K562 (cell line): ENCODE measurements around the gene ADCY1. TPM values are rescaled to one million over a fixed set of nuclear protein-coding genes. Genes with fewer than 3 reads are reported as not detected.

Experiments used
- ATAC-seq: fragments of 200-7000 bp; cut with Tn5 transposase; 3 replicates; pipeline ENCODE4 v1.9.1; 2020; ENCODE audit warnings: moderate library complexity
- BruUV-seq: library from RNA; stranded (reverse); fragments of 400-500 nt; replicated peaks from 2 replicates; lab custom pipeline; 2021; lab: Mats Ljungman, UMichigan
- CTCF ChIA-PET: fragments of 300-600 bp; formaldehyde crosslinking; extraction: SDS; loops from one replicate; lab custom pipeline; 2021; ENCODE audit warnings: low intra/inter-chr PET ratio; lab: Yijun Ruan, JAX
- POLR2A ChIA-PET: fragments of 300-600, 350-650 bp; sonication (Branson Sonifier 250); formaldehyde crosslinking; extraction: SDS; loops from one replicate; lab custom pipeline; 2021; ENCODE audit warnings: antibody characterized with exemption, inconsistent platforms; lab: Yijun Ruan, JAX
- DNase-seq, 4 experiments: peaks; one replicate each; pipeline versions ENCODE4 v3.0.0 to v3.0.0-alpha.2; 2011 to 2018; ENCODE audit warnings: low spot score in 3 of 4, mixed read lengths in 3 of 4; ENCODE audit errors: extremely low read depth in 1 of 4
- FAIRE-seq: peaks from 2 replicates; lab custom pipeline; 2011; peaks lifted over from hg19 to GRCh38; lab: Jason Lieb, UNC
- H2AFZ ChIP-seq: 2 replicates; pipeline ENCODE4 v1.6.0; 2011; ENCODE audit warnings: low read depth, low read length, control low read depth, inconsistent platforms
- H3K27ac ChIP-seq: fragments of 200-600 bp; 3 replicates; pipeline ENCODE4 v1.8.0; 2011; ENCODE audit warnings: low read depth, mild to moderate bottlenecking, control low read depth, inconsistent platforms, low read length, moderate library complexity, mixed read lengths; ENCODE audit errors: extremely low read depth
- H3K27me3 ChIP-seq, 2 experiments: fragments of 300-600 bp in 1 of 2; 2 replicates in 1 of 2; 3 replicates in 1 of 2; pipeline versions ENCODE4 v1.6.0 to v1.8.0; 2011; ENCODE audit warnings: inconsistent platforms in 2 of 2, low read length in 2 of 2, mild to moderate bottlenecking in 1 of 2, mixed read lengths in 1 of 2, moderate library complexity in 1 of 2; ENCODE audit not compliant: control insufficient read depth in 2 of 2, insufficient read depth in 2 of 2
- H3K36me3 ChIP-seq: fragments of 300-600 bp; 3 replicates; pipeline ENCODE4 v1.8.0; 2011; ENCODE audit warnings: mild to moderate bottlenecking, low read length, inconsistent platforms; ENCODE audit not compliant: control insufficient read depth, insufficient read depth
- H3K4me1 ChIP-seq, 2 experiments: fragments of 200-600 bp in 1 of 2; replicated peaks in 1 of 2; 2 replicates in 1 of 2; 3 replicates in 1 of 2; pipeline versions ENCODE4 v1.5.1 to v1.8.0; 2011; ENCODE audit warnings: inconsistent platforms in 2 of 2, low read length in 2 of 2, mild to moderate bottlenecking in 1 of 2, mixed read lengths in 1 of 2, moderate library complexity in 1 of 2; ENCODE audit not compliant: control insufficient read depth in 2 of 2, insufficient read depth in 2 of 2
- H3K4me2 ChIP-seq: 2 replicates; pipeline ENCODE4 v1.6.1; 2011; ENCODE audit warnings: low read length, control low read depth, inconsistent platforms, mixed read lengths; ENCODE audit not compliant: insufficient read depth
- H3K4me3 ChIP-seq: fragments of 200-600 bp; sonication (generic), shearing (Covaris generic); 2 replicates; pipeline ENCODE4 v1.5.1; 2016; ENCODE audit warnings: control low read depth, inconsistent platforms
- H3K79me2 ChIP-seq: fragments of 200-600 bp; 3 replicates; pipeline ENCODE4 v1.8.0; 2011; ENCODE audit warnings: low read length, inconsistent platforms; ENCODE audit not compliant: control insufficient read depth, insufficient read depth
- H3K9ac ChIP-seq, 2 experiments: 2 replicates each; pipeline versions ENCODE4 v1.6.0 to v1.6.1; 2011; ENCODE audit warnings: low read depth in 2 of 2, low read length in 2 of 2, control low read depth in 1 of 2, inconsistent platforms in 1 of 2, mild to moderate bottlenecking in 1 of 2, mixed read lengths in 1 of 2; ENCODE audit not compliant: insufficient read depth in 1 of 2
- H3K9me1 ChIP-seq: one replicate; pipeline ENCODE4 v1.6.0; 2011; ENCODE audit warnings: inconsistent platforms, mild to moderate bottlenecking, low read length, moderate library complexity; ENCODE audit not compliant: control insufficient read depth, insufficient read depth
- H3K9me3 ChIP-seq: replicated peaks from 2 replicates; pipeline ENCODE4 v1.5.1; 2011; ENCODE audit warnings: low read depth, low read length, inconsistent platforms; ENCODE audit not compliant: control insufficient read depth, insufficient read depth
- H4K20me1 ChIP-seq: replicated peaks from 2 replicates; pipeline ENCODE4 v1.6.1; 2011; ENCODE audit warnings: low read length, inconsistent platforms, mixed read lengths; ENCODE audit not compliant: control insufficient read depth, insufficient read depth
- ATF2 ChIP-seq: sonication (generic); formaldehyde crosslinking; IDR thresholded peaks from 2 replicates; pipeline ENCODE4 v1.8.1; 2022; ENCODE audit warnings: missing genetic modification reagents
- E2F6 ChIP-seq, 2 experiments: IDR thresholded peaks; 2 replicates each; pipeline ENCODE4 v1.6.1; 2011; ENCODE audit warnings: borderline replicate concordance in 1 of 2, control low read depth in 1 of 2, low read depth in 1 of 2, low read length in 1 of 2, mild to moderate bottlenecking in 1 of 2, mixed read lengths in 1 of 2, moderate library complexity in 1 of 2; ENCODE audit not compliant: insufficient read depth in 1 of 2, insufficient read length in 1 of 2, poor library complexity in 1 of 2, severe bottlenecking in 1 of 2; ENCODE audit errors: extremely low read depth in 1 of 2
- GATA2 ChIP-seq: sonication (generic); formaldehyde crosslinking; IDR thresholded peaks from 2 replicates; pipeline ENCODE4 v1.4.0; 2020; ENCODE audit warnings: mild to moderate bottlenecking, missing genetic modification reagents
- MTF1 ChIP-seq: fragments of 250-450 bp; sonication (Bioruptor Pico); IDR thresholded peaks from 2 replicates; pipeline ENCODE4 v1.9.0; 2021; ENCODE audit warnings: moderate library complexity, mild to moderate bottlenecking, inconsistent platforms, borderline replicate concordance
- PKNOX1 ChIP-seq: fragments of 450-650 bp; IDR thresholded peaks from 2 replicates; pipeline ENCODE4 v1.6.1; 2016
- SRSF1 ChIP-seq: fragments of 200-400 bp; formaldehyde crosslinking; IDR thresholded peaks from 2 replicates; pipeline ENCODE4 v1.6.1; 2017; ENCODE audit warnings: mild to moderate bottlenecking, low read depth, low read length, moderate library complexity
- YBX1 ChIP-seq: fragments of 450-650 bp; IDR thresholded peaks from 2 replicates; pipeline ENCODE4 v1.7.1; 2016; ENCODE audit warnings: mild to moderate bottlenecking
- ZBTB2 ChIP-seq: fragments of 450-650 bp; IDR thresholded peaks from 2 replicates; pipeline ENCODE4 v1.6.1; 2016; ENCODE audit warnings: antibody characterized with exemption
- ZNF224 ChIP-seq: sonication (generic); formaldehyde crosslinking; IDR thresholded peaks from 2 replicates; pipeline ENCODE4 v1.8.0; 2022; ENCODE audit warnings: mild to moderate bottlenecking, missing genetic modification reagents
- WGBS: fragments of 100-300 bp; shearing (Covaris generic); methylation state at CpG from one replicate; pipeline ENCODE4 v1.1.6; 2016; ENCODE audit warnings: low coverage, mixed read lengths; ENCODE audit not compliant: insufficient coverage; ENCODE audit errors: missing lambda C conversion rate; 5-methylcytosine and 5-hydroxymethylcytosine counted together
- in situ Hi-C: fragments of 300-500 bp; cut with MboI; formaldehyde crosslinking; loops from 4 replicates; pipeline ENCODE4 v1.15.0; 2018; ENCODE audit warnings: inconsistent platforms, mixed read lengths
- intact Hi-C: fragments of 100-400 bp; cut with micrococcal nuclease; formaldehyde crosslinking; loops from 2 replicates; pipeline ENCODE4 v1.14.2; 2022
- polyA plus RNA-seq, 8 experiments: library from polyadenylated mRNA; depleted of rRNA in 4 of 8; stranded (reverse) in 5 of 8; unstranded in 3 of 8; fragments of >200 nt; fragmentation: Nextera tagmentation in 2 of 8; fragmentation: Illumina TruSeq in 1 of 8; extraction: Ambion mirVana in 2 of 8; extraction: Trizol in 1 of 8; gene quantifications; 2 replicates each; pipeline versions ENCODE4 v1.2.1 to v1.2.3, GENCODE V29; 2011 to 2014; ENCODE audit warnings: inconsistent platforms in 1 of 8, missing spikeins in 1 of 8
- total RNA-seq, 7 experiments: library from RNA; depleted of rRNA in 6 of 7; stranded (reverse); fragments of >200 nt in 6 of 7; fragmentation: Illumina TruSeq in 2 of 7; extraction: Trizol in 2 of 7; gene quantifications; 2 replicates each; pipeline versions ENCODE4 v1.2.1 to v1.2.3, GENCODE V29; 2011 to 2021; ENCODE audit warnings: low replicate concordance in 1 of 7

Gene ADCY1
- total and polyA plus RNA-seq, 9 of the 15 experiments (the other 6 are each of a cell fraction or from before 2014, with no cell fraction given) = under 0.01 to 0.18 (median 0.10) TPM; not detected in 4

GRCh38 chr7:45606050-45606449 lies 31.9 kb downstream of the ADCY1 start:
- Histone ChIP-seq H3K9me1 (no peaks in the 10 kb centered on the region), H3K36me3 (no peaks in the 10 kb centered on the region), H3K79me2 (no peaks in the 10 kb centered on the region), H2AFZ (no peak overlapping the region), H3K4me3 (no peak overlapping the region), H3K4me2 (no peak overlapping the region), H3K27ac (no peak overlapping the region), H3K9ac (no peak overlapping the region), H3K27me3 (peaks cover 0 to 14% of the 10 kb centered on the region in 2 experiments; a peak in 1 of 5 replicates), H3K9me3 (no peaks in the 10 kb centered on the region), H3K4me1 (no peaks in the 10 kb centered on the region), H4K20me1 (no peaks in the 10 kb centered on the region)
- no TSS peak for BruUV-seq
- POLR2A ChIA-PET = no interaction called here
- TF ChIP-seq YBX1 = no peak
- no peak for TF ChIP-seq SRSF1
- FAIRE-seq = no peak
- no peak for ATAC-seq
- CTCF ChIA-PET = no interaction called here
- 0% methylated on average over 1 of the region's 1 CpG for WGBS
- in situ Hi-C loops (no loop called here), intact Hi-C loops (no loop called here)
- no peak for DNase-seq

- H3K36me3 ChIP-seq = no peaks in the 10 kb centered on the region
- H3K9me3 ChIP-seq = no peaks in the 10 kb centered on the region
- H3K27ac ChIP-seq = no peak overlapping the region
- no peaks in the 10 kb centered on the region for H4K20me1 ChIP-seq
- ATAC-seq (no peak), FAIRE-seq (no peak), DNase-seq (no peak)
- H3K4me2 ChIP-seq = no peak overlapping the region
- TF ChIP-seq MTF1 (no peak), GATA2 (CRISPR knock-in tag) (no peak), ZNF224 (CRISPR knock-in tag) (no peak), PKNOX1 (no peak), E2F6 (IDR thresholded peaks at IDR 0.05; ENCODE audit: borderline replicate concordance in 1 of 2, extremely low read depth in 1 of 2, insufficient read depth in 1 of 2, insufficient read length in 1 of 2, low read depth in 1 of 2, low read length in 1 of 2, poor library complexity in 1 of 2, severe bottlenecking in 1 of 2) (no peak), ZBTB2 (no peak), ATF2 (no peak)
- in situ Hi-C loops = no loop called here
- CTCF ChIA-PET = no interaction called here
- no peak overlapping the region for H2AFZ ChIP-seq
- H3K9ac ChIP-seq = no peak overlapping the region
- POLR2A ChIA-PET = interaction anchor here (0.8 kb wide), 1 partner anchor 17 kb away, joined by 3 read pairs; no protein-coding TSS in a partner anchor
- H3K4me1 ChIP-seq = no peaks in the 10 kb centered on the region
- no TSS peak for BruUV-seq
- no peaks in the 10 kb centered on the region for H3K79me2 ChIP-seq
- H3K9me1 ChIP-seq = no peaks in the 10 kb centered on the region
- intact Hi-C loops = no loop called here
- no peak overlapping the region for H3K4me3 ChIP-seq
- 6% methylated on average over 7 of the region's 7 CpGs for WGBS
- H3K27me3 ChIP-seq = peaks cover 0 to 14% of the 10 kb centered on the region in 2 experiments; a peak in 1 of 5 replicates
Measured at GRCh38 chr7:45606931-45607330, 32.8 kb downstream of the ADCY1 start.
